NCI-H1417 (cell line): ENCODE measurements around the gene NID2.
A peak's percentile ranks its signal among the peaks of the same experiment; 100 is the strongest.

Experiments
- DNase-seq, 3 experiments: peaks; one replicate each; lab custom pipeline; 2025; lab: John Stamatoyannopoulos, UW

The NID2 gene

DNA sequence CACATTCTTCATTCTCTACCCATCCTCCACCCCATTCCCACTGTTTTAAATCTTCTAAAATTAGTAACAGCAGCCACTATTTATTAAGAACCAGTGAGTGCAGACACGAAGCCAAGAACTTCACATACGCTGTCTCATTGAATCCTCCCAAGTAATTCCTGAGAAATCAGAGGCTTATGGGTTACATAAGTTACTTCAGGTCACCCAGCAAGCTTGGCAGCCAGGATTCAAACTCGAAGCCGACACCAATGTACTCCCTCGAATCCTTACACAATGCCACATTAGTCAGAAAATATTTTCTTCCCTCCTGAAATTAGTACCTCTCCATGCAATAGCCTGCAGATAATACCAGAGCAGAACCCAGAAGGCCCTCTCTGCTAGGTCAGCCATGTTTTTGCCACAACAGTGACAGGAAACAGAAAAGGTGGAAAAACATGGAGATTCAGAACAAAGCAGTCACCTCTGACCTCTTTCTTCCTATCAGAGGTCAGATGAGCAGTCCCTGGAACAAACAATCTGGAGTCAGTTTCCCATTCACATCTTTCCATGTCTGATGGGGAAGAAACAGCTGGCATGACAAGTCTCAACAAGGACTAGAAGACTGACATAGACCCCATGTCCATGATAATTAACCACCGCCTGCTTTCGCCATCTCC is 16.4 kb downstream of the NID2 start:
- DNase-seq, result no peak

DNA sequence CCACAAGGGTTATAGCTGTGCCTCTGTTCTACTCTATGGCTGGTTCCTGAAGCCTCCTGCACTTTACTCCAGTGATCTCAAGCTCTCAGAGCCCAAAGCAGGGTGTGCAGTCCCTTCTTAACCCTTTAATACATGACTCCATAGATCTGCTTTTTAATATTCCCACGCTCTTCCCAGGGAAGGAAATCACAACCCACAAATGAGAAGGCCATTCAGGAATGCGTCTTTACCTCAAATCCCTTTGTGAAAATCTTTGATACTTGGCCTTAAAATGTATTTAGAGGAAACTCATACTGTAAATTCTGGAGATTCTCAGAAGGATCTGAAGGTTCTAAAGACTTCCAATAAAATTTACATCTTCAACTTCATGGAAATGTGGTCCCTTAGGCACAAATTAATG is 17.0 kb downstream of the NID2 start:
- no peak for DNase-seq

DNA sequence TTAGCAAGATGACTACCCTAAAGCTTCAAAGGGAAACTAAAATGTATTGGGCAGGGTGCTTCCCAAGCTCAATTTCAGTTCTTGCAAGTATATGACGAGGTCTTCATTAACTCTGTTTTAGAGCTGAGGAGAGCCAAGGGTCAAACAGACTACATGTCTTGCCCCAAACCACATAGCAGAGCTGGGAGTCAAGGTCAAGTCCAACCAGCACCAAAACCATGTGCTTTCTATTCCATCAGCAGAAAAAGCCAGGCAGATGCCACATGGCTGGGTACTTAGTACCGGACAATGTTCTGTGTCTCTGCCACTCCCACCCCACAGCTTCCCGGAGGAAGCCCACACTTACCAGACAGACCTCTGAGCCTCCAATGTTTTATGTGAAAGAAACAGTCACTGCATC is 17.6 kb downstream of the NID2 start:
- no peak for DNase-seq

DNA sequence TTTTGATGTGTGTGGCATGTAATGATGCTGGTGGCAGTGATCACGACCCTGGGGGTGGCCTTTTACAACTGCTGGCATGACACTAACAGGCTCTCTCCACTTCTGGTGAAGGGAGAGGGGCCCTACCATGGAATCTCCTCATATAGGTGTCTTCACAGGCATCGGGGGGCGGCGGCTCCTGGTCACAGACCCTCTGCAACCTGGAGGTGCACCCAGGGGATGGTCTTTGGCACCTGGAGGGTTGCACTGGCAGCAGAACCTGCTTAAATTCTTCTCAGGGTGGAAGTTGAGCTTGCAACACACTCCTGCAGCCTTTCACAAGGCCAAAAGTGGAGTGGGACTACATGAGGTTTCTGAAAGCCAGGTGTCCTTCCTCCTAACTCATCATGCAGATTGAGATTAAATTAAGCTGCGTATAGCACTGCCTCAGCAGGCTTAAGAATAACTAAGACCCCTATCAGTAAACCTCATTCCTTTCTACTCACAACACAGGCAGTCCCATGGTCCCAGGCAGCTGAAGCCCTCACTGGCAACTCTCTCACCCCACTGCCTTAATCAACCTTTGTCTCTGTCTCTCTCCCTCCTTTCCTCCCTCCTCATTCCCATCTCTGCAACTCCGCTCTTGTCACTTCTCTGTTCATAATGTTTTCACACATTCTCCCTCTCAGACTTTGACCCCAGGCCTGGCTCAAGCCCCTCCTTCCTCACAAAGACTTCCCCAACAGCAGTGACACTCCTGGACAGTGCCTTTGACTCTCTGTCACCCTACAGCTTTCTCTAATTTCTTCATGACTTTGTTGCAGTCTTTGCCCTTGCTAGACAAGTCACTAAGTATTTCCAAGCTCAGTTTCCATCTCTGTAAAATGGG is 18.9 kb downstream of the NID2 start:
- DNase-seq, result no peak

DNA sequence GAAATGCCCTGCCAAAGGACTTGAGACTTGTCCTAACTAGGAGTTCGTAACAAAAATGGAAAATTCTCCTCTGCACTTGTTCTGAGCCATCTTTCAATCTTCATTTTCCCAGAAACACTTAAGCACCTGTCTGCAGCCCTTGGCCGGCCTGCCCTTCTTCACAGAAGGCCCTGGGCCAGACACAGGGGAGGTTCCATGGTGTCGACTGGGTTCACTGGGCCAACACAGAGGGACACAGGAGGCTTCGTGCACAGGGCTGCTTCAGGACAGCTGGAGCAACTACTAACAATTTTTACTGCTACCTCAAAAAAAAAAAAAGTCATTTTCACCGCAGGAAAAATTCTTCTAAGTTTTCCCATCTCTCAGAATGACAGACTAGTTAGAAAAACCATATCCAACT is 19.6 kb downstream of the NID2 start:
- no peak for DNase-seq

DNA sequence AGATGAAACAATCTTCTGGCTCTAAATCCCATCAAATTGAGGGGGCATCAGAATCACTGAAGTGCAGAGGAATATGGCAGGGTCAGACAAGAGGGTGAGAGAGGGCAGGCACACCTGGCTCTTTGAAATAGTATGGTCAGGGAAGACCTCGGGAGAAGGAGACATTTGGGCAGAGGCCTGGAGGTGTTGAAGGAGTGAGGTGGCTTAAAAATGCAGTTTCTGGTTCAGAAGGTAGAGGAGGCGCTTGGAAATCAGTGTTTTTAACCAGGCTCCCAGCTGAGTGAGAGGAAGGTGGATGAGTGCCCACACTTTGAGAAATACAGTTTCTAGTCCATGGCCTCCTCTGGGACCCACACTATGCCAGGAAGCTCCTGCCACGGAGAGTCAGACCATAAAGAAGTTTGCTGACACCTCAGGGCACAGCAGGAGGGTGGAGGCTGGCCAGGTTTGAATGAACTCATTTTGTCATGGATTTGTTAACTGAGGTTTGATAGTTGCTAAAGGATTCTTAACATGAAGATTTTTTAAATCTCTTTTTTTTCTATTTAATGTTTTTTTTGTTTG is 20.1 kb downstream of the NID2 start:
- peak in 1 of 3 experiments; percentile 19 for DNase-seq

DNA sequence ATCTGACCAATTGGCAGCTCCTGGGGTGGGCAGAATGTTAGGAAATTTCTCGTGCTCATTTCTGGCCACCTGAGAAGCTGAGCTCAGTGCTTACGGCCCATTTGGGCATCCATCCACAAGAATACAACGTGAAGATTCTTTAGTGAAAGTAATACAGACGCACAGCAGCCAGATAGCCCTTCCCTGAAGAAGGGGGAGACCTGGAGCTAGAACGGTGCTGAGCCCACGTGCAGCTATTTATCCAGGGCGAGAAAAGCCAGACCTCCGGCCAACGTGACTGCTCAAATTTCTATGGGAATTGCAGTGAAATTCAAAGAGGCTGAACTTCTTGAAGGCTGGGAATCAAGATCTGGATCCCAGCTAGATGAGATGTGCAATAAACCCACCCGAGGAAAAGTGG is 20.7 kb downstream of the NID2 start:
- no peak for DNase-seq

DNA sequence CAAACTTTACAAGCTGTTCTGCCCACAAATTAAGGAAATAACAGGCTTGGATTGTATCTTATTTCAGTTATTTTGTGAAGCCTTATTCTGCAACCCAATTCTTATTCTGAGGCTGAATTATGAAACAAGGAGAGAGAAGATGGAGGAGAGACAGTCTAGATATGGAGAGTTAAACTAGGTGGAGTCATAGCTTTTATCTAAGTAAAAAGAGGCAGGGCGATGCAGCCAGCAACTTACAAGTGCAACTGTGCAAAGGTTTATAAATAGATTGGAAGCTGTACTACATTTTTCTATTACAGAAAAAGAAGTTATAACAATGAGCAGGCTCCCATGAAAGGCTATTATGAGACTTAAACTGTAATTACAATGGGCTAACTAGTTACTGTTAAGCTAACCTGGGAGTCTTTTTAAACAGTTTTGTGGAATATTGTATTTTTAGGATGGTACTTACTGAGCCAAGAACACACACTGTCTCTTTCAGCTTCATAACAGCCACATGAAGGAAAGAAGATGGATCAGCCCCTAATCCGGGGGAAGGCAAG is 22.4 kb downstream of the NID2 start:
- no peak for DNase-seq

DNA sequence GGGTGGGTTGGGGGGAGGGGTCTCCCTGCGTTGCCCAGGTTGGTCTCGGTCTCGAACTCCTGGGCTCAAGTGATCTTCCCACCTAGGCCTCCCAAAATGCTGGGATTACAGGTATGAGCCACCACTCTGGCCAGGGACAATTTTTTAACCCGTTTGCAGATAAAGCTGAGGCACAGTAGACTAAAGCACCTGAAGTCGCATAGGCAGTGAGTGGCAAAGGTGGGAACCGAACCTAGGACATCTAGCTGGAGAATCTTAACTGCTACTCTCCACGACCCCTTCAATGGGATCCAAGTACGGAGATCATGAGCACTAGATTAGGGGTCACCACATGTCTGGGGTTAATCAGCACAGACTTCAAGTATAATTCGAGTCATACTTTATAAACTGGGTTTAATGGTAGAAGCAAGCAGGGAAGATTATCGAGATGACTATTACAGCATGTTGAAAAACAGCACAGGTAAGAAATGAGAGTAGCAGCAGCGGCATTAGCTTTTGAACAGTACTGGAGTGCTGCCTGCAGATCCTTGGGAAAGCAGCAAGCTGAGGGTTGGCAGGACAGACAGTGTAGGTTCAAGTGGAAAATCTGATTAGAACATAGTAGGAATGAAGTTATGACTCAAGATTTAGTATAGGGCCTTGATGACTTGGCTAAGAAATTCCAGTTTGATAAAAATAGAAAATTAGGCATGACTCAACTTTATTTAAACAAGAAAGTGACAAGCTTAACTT is 23.9 kb downstream of the NID2 start:
- DNase-seq, result no peak

DNA sequence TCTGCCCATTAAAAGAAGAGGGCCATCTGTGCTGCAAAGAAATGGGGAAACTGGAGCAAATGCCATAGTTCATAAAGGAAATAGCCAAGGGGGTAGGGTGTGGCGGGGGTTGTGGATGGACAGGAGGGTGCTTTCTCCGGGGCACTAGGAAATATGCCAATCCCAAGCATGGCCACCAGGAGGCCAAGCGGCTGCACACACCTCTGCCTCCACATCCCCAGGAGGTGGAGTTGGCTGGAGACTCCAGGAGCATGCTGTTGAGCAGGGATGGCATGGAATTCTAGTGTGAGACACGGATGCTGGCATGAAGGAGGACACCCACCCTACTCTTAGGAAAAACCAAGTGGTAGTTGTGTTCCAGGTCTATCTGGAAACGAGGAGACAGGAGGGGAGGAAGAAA is 25.2 kb downstream of the NID2 start:
- DNase-seq, result peak in 2 of 3 experiments; percentile 28 to 60

DNA sequence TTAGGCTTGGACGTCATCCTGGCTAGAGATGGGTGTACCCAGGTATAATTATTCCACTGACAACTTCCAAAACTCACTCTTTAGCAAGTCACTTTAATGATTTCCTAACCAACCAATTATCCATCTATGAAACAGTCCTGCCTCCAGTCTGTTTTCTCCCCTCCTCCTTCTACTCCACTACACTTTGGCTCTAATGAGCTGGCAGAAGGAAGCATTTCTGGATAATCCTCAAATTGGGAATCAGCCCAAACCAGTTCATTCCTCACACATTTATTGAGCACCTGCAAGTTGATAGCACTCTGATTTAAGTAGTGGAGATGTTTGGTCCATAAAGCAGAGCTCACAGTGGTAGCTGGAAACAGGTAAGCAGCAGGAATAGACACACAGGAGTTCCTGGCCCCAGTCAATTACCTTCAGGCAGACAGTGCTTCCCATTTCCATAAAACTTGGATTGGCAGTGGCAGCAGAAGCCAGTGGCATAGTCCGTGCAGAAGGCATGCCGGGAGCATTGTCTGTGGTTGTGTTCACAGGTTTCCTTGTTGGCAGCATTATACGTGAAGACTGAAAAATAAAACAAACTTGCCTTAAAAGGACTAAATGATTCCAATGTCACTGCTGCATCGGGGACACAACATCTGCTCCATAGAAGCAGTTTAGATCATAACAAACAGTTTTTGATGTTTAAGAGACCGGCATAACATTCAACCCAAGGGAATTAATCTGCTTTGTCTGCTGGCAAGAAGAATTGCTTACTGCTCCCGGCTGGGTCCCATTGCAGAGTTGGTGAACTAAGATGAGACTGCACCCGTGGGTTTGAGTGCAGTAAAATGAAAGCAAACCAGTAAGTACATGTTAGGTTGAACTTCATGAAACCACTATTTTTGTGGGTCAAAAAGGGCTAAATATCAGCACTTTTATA is 26.2 kb downstream of the NID2 start:
- no peak for DNase-seq

DNA sequence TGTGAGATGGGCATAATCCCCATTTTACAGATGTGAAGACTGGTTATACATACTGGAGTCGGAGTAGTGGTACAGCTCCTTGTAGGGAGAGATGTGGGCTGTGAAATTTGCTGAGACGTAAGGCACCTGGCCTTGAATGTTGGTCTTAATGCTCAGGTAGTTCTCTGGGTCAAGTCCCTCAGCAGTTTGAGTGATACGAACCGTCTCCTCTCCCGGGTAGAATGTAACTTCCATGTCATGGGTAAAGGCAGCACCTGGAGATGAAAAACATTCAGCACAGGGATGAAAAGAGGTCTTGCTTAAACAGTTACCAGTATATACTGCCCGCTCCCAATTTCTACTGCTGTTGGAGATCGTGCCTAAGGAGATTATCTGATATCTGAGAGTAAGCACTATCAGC is 28.3 kb downstream of the NID2 start:
- no peak for DNase-seq

DNA sequence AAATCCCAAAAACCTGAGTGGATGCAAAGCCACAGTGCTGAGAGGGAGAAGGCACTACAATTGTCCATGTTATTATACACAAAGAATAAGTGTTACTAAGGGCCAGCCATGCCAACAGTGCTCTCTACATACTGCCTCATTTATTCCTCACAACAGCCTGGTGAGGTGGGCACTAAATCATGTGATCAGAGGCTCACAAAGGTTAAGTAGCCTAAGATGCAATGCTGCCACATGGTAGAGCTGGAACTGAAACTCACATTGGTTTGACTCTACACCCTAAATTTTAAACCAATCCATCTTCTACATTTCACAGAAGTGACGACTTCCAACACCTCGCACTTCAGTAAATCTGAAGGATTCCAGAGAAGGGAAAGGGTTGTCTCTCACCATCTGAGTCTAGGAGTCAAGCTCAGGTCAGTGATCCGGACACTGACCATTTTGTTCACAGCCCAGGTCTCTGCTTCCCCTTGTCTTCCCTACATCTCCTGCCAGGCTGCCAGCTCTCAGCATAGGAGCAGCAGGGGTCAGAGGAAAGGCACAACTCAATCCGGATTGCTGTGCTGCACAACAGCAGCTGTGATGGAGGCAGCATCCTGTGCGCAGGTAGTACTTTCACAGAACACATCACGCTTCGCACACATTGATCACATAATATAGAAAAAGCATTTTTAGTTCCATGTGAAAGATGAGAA is 29.6 kb downstream of the NID2 start:
- no peak for DNase-seq

DNA sequence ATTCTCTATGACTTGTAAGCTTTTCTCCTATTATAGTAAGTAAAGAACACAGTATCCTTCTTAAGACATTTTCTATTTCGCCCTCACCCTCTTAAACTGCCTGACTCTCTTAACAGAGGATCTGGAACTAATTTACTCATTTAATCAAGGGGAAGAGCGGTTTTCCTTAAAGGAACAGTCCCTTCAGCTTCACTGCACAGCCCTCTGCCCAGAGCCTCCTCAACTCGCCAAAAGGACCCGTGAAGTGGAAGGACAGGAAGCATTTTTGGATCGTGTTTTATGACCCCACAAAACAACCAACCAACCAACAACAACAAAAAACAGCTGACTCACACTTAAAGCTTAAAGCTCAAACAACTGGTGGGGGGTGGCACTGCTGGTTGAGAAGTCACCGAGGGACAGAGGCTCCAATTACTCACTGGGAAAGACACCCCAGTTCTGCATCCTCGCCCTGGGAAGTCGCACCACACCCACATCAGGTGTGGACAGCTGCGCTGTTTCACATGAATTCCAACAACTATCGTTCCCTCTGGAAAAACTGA is 35.7 kb downstream of the NID2 start:
- no peak for DNase-seq

DNA sequence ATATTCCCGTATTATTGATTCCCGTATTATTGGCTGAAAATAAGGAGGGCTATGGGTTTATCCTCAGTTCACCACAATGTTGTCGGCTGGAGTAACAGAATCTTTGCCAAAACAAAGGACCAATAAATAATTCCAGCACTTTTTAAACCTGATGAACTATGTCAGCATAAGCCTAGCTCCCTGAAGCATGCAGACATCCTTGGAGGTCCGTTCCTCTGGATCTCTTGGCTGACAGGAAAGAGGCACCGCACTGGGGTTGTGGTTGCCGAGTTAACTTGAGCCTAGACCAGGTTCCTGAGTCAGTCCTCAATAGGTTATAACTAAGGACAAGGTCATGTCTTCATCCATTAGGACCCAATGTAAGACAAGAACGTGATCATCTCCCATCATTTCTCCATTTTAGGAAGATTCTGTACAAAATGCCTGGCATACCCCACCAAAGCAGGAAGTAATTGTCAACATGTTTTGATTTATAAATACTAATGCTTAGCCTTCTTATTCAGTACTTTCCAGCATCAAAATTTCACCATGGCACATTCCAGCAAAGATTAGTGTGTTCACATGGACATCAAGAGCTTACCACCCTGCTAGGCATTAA is 36.6 kb downstream of the NID2 start:
- no peak for DNase-seq

DNA sequence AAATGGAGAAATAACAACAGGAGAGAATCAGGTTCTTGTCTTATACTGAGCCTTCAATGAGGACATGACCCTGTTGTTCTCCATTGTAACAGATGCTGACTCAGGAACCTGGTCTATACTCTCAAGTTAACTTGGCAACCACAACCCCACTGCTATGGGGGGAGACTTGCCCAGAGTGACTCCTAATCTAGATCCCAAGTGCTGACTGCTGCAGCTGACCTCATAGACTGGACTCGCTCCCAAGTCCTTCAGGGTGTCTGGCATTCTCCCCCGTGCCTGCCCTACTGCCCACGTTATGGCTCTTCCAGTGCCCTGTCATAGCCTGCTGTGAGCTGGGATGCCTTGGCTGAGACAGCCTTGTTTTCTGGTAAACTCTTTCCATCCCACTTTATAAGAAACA is 37.1 kb downstream of the NID2 start:
- no peak for DNase-seq

DNA sequence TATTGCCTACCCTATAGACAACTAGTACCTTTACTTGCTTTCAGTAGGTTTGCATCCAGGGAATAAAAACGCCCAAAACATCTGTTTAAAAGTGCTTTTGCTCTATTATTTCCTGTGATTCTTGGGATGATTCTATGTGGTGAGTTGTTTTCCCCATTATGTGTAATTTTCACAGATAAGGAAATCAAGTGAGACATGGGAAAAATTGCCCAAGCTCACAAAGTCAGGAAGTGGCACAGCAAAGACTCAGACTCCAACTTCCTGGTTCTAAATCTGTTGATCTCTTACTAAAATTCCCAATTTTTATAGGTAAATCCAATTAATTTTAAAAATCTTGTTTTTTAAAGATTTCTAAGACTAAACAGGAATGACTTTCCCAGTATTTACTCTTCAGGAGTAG is 39.0 kb downstream of the NID2 start:
- no peak for DNase-seq

DNA sequence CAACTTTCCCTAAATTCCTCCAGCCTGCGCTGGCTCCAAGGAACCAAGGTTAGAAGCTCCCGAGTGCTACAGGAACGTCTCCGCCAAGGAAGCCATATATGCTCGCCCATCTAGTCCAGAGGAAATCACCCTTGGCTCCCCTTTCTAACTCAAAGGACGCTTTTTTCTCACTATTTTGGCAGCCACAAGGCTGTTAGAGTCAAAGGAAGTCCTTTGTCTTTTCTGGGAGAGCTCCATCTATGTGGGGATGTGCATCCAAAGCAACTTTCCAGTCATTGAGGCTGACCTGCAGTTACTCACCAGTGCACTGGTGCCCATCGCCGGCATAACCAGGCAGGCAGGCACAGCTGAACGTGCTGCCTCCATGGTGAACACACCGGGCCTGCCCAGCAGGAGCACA is 42.0 kb downstream of the NID2 start:
- no peak for DNase-seq

DNA sequence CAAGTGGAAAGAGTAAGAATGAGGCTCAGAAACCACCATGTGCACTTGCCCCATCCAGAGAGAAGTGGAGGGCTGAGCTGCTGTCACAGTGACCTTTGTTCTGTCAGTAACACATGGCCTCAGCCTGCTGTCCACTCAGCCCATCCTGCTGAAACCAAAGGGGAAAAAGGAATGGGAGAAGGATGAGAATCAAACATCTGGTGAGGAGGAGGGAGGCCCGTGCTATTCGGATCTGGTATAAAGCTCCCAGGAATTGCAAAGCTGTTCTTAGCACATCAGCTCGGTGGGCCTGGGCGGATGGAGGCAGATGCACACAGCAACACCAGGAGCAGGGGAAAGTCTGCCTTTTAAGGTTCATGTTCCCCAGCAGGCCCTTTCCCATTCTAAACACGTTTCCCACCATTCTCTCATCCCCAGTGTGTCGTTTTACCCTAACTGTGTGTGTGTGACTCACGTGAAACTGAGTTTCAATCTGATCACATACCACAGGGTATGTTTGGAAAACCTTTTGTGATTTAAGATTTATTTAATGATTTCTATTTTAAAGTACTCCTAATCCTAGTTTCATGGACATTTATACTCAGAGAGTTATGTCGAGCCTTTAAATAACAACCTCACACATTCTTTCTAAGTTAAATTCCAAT is 42.7 kb downstream of the NID2 start:
- no peak for DNase-seq
